K562 (cell line): ENCODE data around the gene NEB. TPM values are rescaled to one million over a fixed set of nuclear protein-coding genes. Genes with fewer than 3 reads are reported as not detected.

Experiments
- FOXJ2 ChIP-seq: fragments of 200-800 bp; sonication (Bioruptor generic); IDR thresholded peaks from 2 replicates; pipeline ENCODE4 v1.6.1; 2016; ENCODE audit warnings: missing genetic modification characterization, missing compliant biosample characterization
- GABPA ChIP-seq: fragments of 200-800 bp; sonication (Bioruptor generic); conservative IDR thresholded peaks from 2 replicates; pipeline ENCODE4 v1.6.1; 2016; ENCODE audit warnings: low read depth, missing genetic modification characterization, missing compliant biosample characterization
- GTF2E2 ChIP-seq: fragments of 200-800 bp; sonication (Bioruptor generic); IDR thresholded peaks from 2 replicates; pipeline ENCODE4 v1.6.1; 2016; ENCODE audit warnings: missing genetic modification characterization, missing compliant biosample characterization
- L3MBTL2 ChIP-seq: fragments of 450-650 bp; IDR thresholded peaks from 2 replicates; pipeline ENCODE4 v1.6.1; 2016; ENCODE audit warnings: mild to moderate bottlenecking, moderate library complexity
- NFE2L1 ChIP-seq: fragments of 450-650 bp; IDR thresholded peaks from 2 replicates; pipeline ENCODE4 v1.6.1; 2016; ENCODE audit warnings: missing genetic modification characterization, low read depth, mild to moderate bottlenecking, missing compliant biosample characterization, moderate library complexity, borderline replicate concordance
- RB1 ChIP-seq: fragments of 450-650 bp; IDR thresholded peaks from 2 replicates; pipeline ENCODE4 v1.6.1; 2017; ENCODE audit warnings: low read depth, mild to moderate bottlenecking
- RUNX1 ChIP-seq: sonication (generic); IDR thresholded peaks from 2 replicates; pipeline ENCODE4 v1.6.1; 2016; ENCODE audit warnings: antibody characterized with exemption, low read depth
- ZKSCAN3 ChIP-seq: fragments of 250-450 bp; sonication (Bioruptor Pico); IDR thresholded peaks from 2 replicates; pipeline ENCODE4 v1.4.0; 2020
- ZNF311 ChIP-seq: fragments of 250-450 bp; sonication (Bioruptor Pico); IDR thresholded peaks from 2 replicates; pipeline ENCODE4 v1.4.0; 2020; ENCODE audit warnings: mild to moderate bottlenecking, moderate library complexity
- polyA plus RNA-seq, 8 experiments: library from polyadenylated mRNA; depleted of rRNA in 4 of 8; stranded (reverse) in 5 of 8; unstranded in 3 of 8; fragments of >200 nt; fragmentation: Nextera tagmentation in 2 of 8; fragmentation: Illumina TruSeq in 1 of 8; extraction: Ambion mirVana in 2 of 8; extraction: Trizol in 1 of 8; gene quantifications; 2 replicates each; pipeline versions ENCODE4 v1.2.1 to v1.2.3, GENCODE V29; 2011 to 2014; ENCODE audit warnings: inconsistent platforms in 1 of 8, missing spikeins in 1 of 8
- total RNA-seq, 7 experiments: library from RNA; depleted of rRNA in 6 of 7; stranded (reverse); fragments of >200 nt in 6 of 7; fragmentation: Illumina TruSeq in 2 of 7; extraction: Trizol in 2 of 7; gene quantifications; 2 replicates each; pipeline versions ENCODE4 v1.2.1 to v1.2.3, GENCODE V29; 2011 to 2021; ENCODE audit warnings: low replicate concordance in 1 of 7
- TF ChIP-seq, protein P1 (sequence below): sonication (generic); formaldehyde crosslinking; IDR thresholded peaks from 2 replicates; pipeline ENCODE4 v1.8.0; 2022; ENCODE audit warnings: mild to moderate bottlenecking, missing genetic modification reagents
- TF ChIP-seq, protein P2 (sequence below): sonication (generic); formaldehyde crosslinking; IDR thresholded peaks from 2 replicates; pipeline ENCODE4 v1.8.0; 2022; ENCODE audit warnings: mild to moderate bottlenecking, missing genetic modification reagents
- TF ChIP-seq, protein P3 (sequence below), 2 experiments: fragments of 450-650 bp in 1 of 2; IDR thresholded peaks; 2 replicates each; pipeline ENCODE4 v1.6.1; 2011 to 2017; ENCODE audit warnings: low read depth in 2 of 2, antibody characterized with exemption in 1 of 2, borderline replicate concordance in 1 of 2, low read length in 1 of 2, mild to moderate bottlenecking in 1 of 2, mixed read lengths in 1 of 2; ENCODE audit not compliant: control insufficient read depth in 1 of 2
- TF ChIP-seq, protein P4 (sequence below): fragments of 200-800 bp; sonication (Bioruptor generic); IDR thresholded peaks from 2 replicates; pipeline ENCODE4 v1.6.1; 2017; ENCODE audit warnings: missing genetic modification characterization, missing compliant biosample characterization

NEB gene
- total and polyA plus RNA-seq, 9 of the 15 experiments (the other 6 are each of a cell fraction or from before 2014, with no cell fraction given) = 1.7 to 3.8 (median 2.9) TPM

DNA sequence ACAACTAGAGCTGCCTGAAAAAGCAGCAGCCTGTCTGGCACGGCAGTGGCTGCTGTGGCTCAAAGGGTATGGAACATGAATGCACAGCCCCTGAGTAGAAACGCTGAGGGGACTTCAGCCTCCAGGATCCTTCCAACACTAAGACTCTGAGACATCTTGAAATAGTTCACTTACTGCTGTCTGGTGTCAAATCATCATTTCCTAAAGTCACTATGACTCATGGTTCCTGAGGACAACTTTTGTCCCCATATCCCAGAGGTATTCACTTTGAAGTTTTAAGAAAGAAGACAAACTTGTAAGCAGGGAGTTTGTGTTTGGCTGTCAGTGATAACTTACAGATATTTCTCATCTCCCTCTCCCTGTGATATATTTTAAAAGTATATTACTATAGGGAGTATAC, 33.3 kb upstream of the NEB start (continued):
- TF ChIP-seq RUNX1 (no peak), FOXJ2 (tag) (no peak), NFE2L1 (tag) (peak; percentile 5; the same call in 1 of the 2 replicates), ZNF311 (CRISPR knock-in tag) (no peak), GABPA (tag) (no peak), GTF2E2 (tag) (no peak), RB1 (no peak), L3MBTL2 (peak; percentile 34; the same call in 1 of the 2 replicates), ZKSCAN3 (CRISPR knock-in tag) (no peak)
- TF ChIP-seq, protein P1, sequence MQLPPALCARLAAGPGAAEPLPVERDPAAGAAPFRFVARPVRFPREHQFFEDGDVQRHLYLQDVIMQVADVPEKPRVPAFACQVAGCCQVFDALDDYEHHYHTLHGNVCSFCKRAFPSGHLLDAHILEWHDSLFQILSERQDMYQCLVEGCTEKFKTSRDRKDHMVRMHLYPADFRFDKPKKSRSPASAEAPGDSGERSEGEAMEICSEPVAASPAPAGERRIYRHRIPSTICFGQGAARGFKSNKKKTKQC (CRISPR knock-in tag) = no peak
- TF ChIP-seq, protein P2, sequence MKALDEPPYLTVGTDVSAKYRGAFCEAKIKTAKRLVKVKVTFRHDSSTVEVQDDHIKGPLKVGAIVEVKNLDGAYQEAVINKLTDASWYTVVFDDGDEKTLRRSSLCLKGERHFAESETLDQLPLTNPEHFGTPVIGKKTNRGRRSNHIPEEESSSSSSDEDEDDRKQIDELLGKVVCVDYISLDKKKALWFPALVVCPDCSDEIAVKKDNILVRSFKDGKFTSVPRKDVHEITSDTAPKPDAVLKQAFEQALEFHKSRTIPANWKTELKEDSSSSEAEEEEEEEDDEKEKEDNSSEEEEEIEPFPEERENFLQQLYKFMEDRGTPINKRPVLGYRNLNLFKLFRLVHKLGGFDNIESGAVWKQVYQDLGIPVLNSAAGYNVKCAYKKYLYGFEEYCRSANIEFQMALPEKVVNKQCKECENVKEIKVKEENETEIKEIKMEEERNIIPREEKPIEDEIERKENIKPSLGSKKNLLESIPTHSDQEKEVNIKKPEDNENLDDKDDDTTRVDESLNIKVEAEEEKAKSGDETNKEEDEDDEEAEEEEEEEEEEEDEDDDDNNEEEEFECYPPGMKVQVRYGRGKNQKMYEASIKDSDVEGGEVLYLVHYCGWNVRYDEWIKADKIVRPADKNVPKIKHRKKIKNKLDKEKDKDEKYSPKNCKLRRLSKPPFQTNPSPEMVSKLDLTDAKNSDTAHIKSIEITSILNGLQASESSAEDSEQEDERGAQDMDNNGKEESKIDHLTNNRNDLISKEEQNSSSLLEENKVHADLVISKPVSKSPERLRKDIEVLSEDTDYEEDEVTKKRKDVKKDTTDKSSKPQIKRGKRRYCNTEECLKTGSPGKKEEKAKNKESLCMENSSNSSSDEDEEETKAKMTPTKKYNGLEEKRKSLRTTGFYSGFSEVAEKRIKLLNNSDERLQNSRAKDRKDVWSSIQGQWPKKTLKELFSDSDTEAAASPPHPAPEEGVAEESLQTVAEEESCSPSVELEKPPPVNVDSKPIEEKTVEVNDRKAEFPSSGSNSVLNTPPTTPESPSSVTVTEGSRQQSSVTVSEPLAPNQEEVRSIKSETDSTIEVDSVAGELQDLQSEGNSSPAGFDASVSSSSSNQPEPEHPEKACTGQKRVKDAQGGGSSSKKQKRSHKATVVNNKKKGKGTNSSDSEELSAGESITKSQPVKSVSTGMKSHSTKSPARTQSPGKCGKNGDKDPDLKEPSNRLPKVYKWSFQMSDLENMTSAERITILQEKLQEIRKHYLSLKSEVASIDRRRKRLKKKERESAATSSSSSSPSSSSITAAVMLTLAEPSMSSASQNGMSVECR (CRISPR knock-in tag) = no peak
- TF ChIP-seq, protein P3, sequence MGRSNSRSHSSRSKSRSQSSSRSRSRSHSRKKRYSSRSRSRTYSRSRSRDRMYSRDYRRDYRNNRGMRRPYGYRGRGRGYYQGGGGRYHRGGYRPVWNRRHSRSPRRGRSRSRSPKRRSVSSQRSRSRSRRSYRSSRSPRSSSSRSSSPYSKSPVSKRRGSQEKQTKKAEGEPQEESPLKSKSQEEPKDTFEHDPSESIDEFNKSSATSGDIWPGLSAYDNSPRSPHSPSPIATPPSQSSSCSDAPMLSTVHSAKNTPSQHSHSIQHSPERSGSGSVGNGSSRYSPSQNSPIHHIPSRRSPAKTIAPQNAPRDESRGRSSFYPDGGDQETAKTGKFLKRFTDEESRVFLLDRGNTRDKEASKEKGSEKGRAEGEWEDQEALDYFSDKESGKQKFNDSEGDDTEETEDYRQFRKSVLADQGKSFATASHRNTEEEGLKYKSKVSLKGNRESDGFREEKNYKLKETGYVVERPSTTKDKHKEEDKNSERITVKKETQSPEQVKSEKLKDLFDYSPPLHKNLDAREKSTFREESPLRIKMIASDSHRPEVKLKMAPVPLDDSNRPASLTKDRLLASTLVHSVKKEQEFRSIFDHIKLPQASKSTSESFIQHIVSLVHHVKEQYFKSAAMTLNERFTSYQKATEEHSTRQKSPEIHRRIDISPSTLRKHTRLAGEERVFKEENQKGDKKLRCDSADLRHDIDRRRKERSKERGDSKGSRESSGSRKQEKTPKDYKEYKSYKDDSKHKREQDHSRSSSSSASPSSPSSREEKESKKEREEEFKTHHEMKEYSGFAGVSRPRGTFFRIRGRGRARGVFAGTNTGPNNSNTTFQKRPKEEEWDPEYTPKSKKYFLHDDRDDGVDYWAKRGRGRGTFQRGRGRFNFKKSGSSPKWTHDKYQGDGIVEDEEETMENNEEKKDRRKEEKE (IDR thresholded peaks at IDR 0.05; ENCODE audit: borderline replicate concordance in 1 of 2, control insufficient read depth in 1 of 2, low read depth in 2 of 2, low read length in 1 of 2) = no peak
- TF ChIP-seq, protein P4, sequence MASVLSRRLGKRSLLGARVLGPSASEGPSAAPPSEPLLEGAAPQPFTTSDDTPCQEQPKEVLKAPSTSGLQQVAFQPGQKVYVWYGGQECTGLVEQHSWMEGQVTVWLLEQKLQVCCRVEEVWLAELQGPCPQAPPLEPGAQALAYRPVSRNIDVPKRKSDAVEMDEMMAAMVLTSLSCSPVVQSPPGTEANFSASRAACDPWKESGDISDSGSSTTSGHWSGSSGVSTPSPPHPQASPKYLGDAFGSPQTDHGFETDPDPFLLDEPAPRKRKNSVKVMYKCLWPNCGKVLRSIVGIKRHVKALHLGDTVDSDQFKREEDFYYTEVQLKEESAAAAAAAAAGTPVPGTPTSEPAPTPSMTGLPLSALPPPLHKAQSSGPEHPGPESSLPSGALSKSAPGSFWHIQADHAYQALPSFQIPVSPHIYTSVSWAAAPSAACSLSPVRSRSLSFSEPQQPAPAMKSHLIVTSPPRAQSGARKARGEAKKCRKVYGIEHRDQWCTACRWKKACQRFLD (CRISPR knock-in tag) = no peak
